Neural progenitor cell (in vitro differentiated cells): Measurements from ENCODE around the gene ZNF664. TPM values are rescaled to one million over a fixed set of nuclear protein-coding genes. Genes with fewer than 3 reads are reported as not detected.

Experiments
- DNase-seq: peaks from one replicate; pipeline ENCODE4 v3.0.0-alpha.2; 2016; ENCODE audit warnings: low spot score
- H2AFZ ChIP-seq: fragments of 200-600 bp; sonication (generic); replicated peaks from 2 replicates; pipeline ENCODE4 v1.6.1; 2016; ENCODE audit warnings: antibody characterized with exemption
- H3F3A ChIP-seq: fragments of 200-600 bp; sonication (generic); 2 replicates; pipeline ENCODE4 v1.6.1; 2016; ENCODE audit warnings: antibody characterized with exemption, low read depth
- H3K27ac ChIP-seq: fragments of 200-600 bp; sonication (generic); 2 replicates; pipeline ENCODE4 v1.5.1; 2016; ENCODE audit warnings: mild to moderate bottlenecking
- H3K27me3 ChIP-seq: fragments of 200-600 bp; sonication (generic); 2 replicates; pipeline ENCODE4 v1.6.1; 2016; ENCODE audit warnings: mild to moderate bottlenecking, moderate library complexity
- H3K36me3 ChIP-seq: fragments of 200-600 bp; sonication (generic); 2 replicates; pipeline ENCODE4 v1.5.1; 2016
- H3K4me1 ChIP-seq: fragments of 200-600 bp; sonication (generic); 2 replicates; pipeline ENCODE4 v1.6.1; 2016; ENCODE audit warnings: mixed run types
- H3K4me2 ChIP-seq: fragments of 200-600 bp; sonication (generic); 2 replicates; pipeline ENCODE4 v1.6.1; 2016
- H3K4me3 ChIP-seq: fragments of 200-600 bp; sonication (generic); 2 replicates; pipeline ENCODE4 v1.5.1; 2016
- H3K79me2 ChIP-seq: fragments of 200-600 bp; sonication (generic); 2 replicates; pipeline ENCODE4 v1.6.1; 2016; ENCODE audit warnings: low read depth
- H3K9ac ChIP-seq: fragments of 200-600 bp; sonication (generic); 2 replicates; pipeline ENCODE4 v1.6.1; 2016
- H3K9me3 ChIP-seq: fragments of 200-600 bp; sonication (generic); 2 replicates; pipeline ENCODE4 v1.5.1; 2016; ENCODE audit warnings: low read depth
- H4K20me1 ChIP-seq: fragments of 200-600 bp; sonication (generic); 2 replicates; pipeline ENCODE4 v1.6.1; 2016; ENCODE audit warnings: low read depth
- H3K27ac Mint-ChIP-seq: 3 replicates; pipeline ENCODE4 v1.8.0; 2021; ENCODE audit warnings: mixed read lengths
- H3K27me3 Mint-ChIP-seq: 2 replicates; pipeline ENCODE4 v1.8.0; 2022; ENCODE audit warnings: low read depth, mild to moderate bottlenecking, inconsistent platforms, moderate library complexity, mixed read lengths; ENCODE audit not compliant: insufficient read depth
- H3K36me3 Mint-ChIP-seq: 3 replicates; pipeline ENCODE4 v1.8.0; 2021; ENCODE audit warnings: mixed read lengths
- H3K4me1 Mint-ChIP-seq: 3 replicates; pipeline ENCODE4 v1.8.0; 2021; ENCODE audit warnings: mixed read lengths
- H3K4me3 Mint-ChIP-seq: 3 replicates; pipeline ENCODE4 v1.8.0; 2021; ENCODE audit warnings: mild to moderate bottlenecking, moderate library complexity, mixed read lengths
- H3K9me3 Mint-ChIP-seq: 3 replicates; pipeline ENCODE4 v1.8.0; 2020; ENCODE audit warnings: mixed read lengths
- CTCF ChIP-seq: fragments of 200-600 bp; sonication (generic); IDR thresholded peaks from 2 replicates; pipeline ENCODE4 v1.5.1; 2017; ENCODE audit warnings: antibody characterized with exemption, mild to moderate bottlenecking
- EZH2 ChIP-seq: fragments of 200-600 bp; sonication (generic); IDR thresholded peaks from 2 replicates; pipeline ENCODE4 v1.6.1; 2017; ENCODE audit warnings: antibody characterized with exemption, mild to moderate bottlenecking, moderate library complexity
- EZH2phosphoT487 ChIP-seq: fragments of 200-600 bp; sonication (generic); IDR thresholded peaks from 2 replicates; pipeline ENCODE4 v1.6.1; 2017; ENCODE audit warnings: antibody characterized with exemption
- total RNA-seq: library from RNA; depleted of rRNA; stranded (reverse); fragments of >200 nt; gene quantifications from 2 replicates; pipeline ENCODE4 v1.2.3, GENCODE V29; 2015; ENCODE audit warnings: low replicate concordance

Gene ZNF664
- total RNA-seq, 1 donor from 2014 or later, result 172 TPM

DNA sequence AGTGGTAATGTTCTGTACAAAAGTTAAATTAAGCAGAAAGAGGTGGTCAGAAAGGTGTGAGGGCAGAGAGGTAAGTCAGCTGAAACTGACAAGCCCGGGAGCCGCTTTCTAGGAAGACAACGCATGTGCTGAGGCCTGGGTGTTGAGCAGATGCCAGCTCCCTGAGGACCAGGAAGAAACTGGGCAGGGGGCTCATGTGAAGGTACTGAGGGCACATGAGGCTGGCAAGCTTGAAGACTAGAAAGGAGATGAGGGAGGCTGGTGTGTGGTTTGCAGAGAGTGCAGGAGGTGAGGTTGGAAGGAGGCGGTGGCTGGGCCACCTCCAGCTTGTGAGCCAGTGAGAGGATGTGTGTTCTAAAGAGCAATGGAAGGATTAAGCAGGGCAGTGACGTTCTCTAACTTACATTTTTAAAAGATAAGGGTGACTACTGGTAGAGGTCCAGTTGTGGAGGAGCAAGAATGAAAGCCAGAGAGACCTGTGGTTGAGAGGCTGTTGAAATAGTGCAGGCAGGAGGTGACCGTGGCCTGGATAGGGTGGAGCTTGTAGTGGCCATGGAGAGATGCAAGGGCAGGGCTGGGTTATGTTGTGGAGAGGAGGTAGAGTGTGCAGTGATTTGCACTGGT lies 29.1 kb downstream of the ZNF664 start:
- Histone ChIP-seq H2AFZ (no peak overlapping the region), H3K27ac (no peak overlapping the region), H3F3A (no peaks in the 10 kb centered on the region), H4K20me1 (peaks cover 95% of the 10 kb centered on the region), H3K4me1 (peaks cover 15% of the 10 kb centered on the region), H3K36me3 (no peaks in the 10 kb centered on the region), H3K4me3 (no peak overlapping the region), H3K79me2 (peaks cover 60% of the 10 kb centered on the region), H3K9me3 (no peaks in the 10 kb centered on the region), H3K4me2 (no peak overlapping the region), H3K9ac (no peak overlapping the region), H3K27me3 (no peaks in the 10 kb centered on the region)
- peaks cover 9% of the 10 kb centered on the region for H3K36me3 Mint-ChIP-seq
- no peak for DNase-seq
- H3K9me3 Mint-ChIP-seq, result no peaks in the 10 kb centered on the region
- H3K4me1 Mint-ChIP-seq, result peaks cover 17% of the 10 kb centered on the region
- H3K27ac Mint-ChIP-seq, result no peak overlapping the region
- H3K27me3 Mint-ChIP-seq, result no peaks in the 10 kb centered on the region
- TF ChIP-seq CTCF, result no peak
- TF ChIP-seq EZH2, result no peak
- no peak for TF ChIP-seq EZH2phosphoT487
- no peak overlapping the region for H3K4me3 Mint-ChIP-seq

- no peak overlapping the region for H3K4me3 Mint-ChIP-seq
- no peak for DNase-seq
- no peak overlapping the region for H3K27ac Mint-ChIP-seq
- no peak overlapping the region for H3K27ac ChIP-seq
- no peaks in the 10 kb centered on the region for H3K9me3 Mint-ChIP-seq
- H3K79me2 ChIP-seq, result peaks cover 60% of the 10 kb centered on the region
- H3K4me3 ChIP-seq, result no peak overlapping the region
- H3K4me2 ChIP-seq, result no peak overlapping the region
- no peaks in the 10 kb centered on the region for H3F3A ChIP-seq
- TF ChIP-seq EZH2, result no peak
- peaks cover 95% of the 10 kb centered on the region for H4K20me1 ChIP-seq
- no peaks in the 10 kb centered on the region for H3K9me3 ChIP-seq
- H3K27me3 Mint-ChIP-seq, result no peaks in the 10 kb centered on the region
- peaks cover 22% of the 10 kb centered on the region for H3K4me1 Mint-ChIP-seq
- H3K9ac ChIP-seq, result no peak overlapping the region
- peaks cover 9% of the 10 kb centered on the region for H3K36me3 Mint-ChIP-seq
- no peaks in the 10 kb centered on the region for H3K36me3 ChIP-seq
- no peaks in the 10 kb centered on the region for H3K27me3 ChIP-seq
- H3K4me1 ChIP-seq, result peaks cover 19% of the 10 kb centered on the region
- no peak overlapping the region for H2AFZ ChIP-seq
These were observed 29.6 kb downstream of the ZNF664 start for GRCh38 chr12:124002654-124003053.

DNA sequence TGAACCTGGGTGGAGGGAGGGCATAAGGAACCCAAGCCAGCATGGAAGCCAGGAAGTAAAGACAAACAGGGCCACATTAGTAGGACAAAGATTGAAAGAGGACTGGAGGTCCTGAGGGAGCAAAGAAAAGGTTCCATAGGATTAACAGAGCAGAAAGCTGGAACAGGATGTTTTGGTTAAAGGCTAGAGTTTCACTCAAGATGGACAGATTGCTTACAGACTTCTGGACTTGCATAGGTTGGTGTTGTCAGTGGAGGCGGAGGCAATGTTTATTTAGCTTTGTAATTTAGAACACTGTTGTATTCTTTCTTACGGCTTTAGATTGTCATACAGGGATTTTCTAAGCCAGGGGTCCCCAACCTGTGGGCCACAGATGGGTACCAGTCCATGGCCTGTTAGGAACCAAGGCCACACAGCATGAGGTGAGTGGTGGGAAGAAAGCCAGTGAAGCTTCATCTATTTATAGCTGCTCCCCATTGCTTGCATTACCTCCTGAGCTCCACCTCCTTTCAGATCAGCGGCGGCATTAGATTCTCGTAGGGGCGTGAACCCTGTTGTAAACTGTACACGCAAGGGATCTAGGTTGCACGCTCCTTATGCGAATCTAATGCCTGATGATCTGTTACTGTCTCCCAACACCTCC lies 31.3 kb downstream of the ZNF664 start:
- Histone ChIP-seq H2AFZ (no peak overlapping the region), H3K36me3 (no peaks in the 10 kb centered on the region), H3K79me2 (peaks cover 62% of the 10 kb centered on the region), H3K4me3 (no peak overlapping the region), H3K9me3 (no peaks in the 10 kb centered on the region), H3F3A (no peaks in the 10 kb centered on the region), H3K27me3 (no peaks in the 10 kb centered on the region), H3K4me1 (peaks cover 29% of the 10 kb centered on the region), H3K4me2 (no peak overlapping the region), H4K20me1 (peaks cover 98% of the 10 kb centered on the region), H3K27ac (no peak overlapping the region), H3K9ac (no peak overlapping the region)
- peaks cover 35% of the 10 kb centered on the region for H3K4me1 Mint-ChIP-seq
- peaks cover 3% of the 10 kb centered on the region for H3K36me3 Mint-ChIP-seq
- no peak overlapping the region for H3K27ac Mint-ChIP-seq
- DNase-seq, result no peak
- no peak overlapping the region for H3K4me3 Mint-ChIP-seq
- TF ChIP-seq EZH2phosphoT487 (no peak), EZH2 (no peak), CTCF (no peak)
- H3K9me3 Mint-ChIP-seq, result no peaks in the 10 kb centered on the region
- H3K27me3 Mint-ChIP-seq, result no peaks in the 10 kb centered on the region
